ENCODE data around the gene PCIF1.

GRCh38 chr20:45917790-45918141 lies 16.7 kb upstream of the PCIF1 start:
- TF ChIP-seq, protein P1, sequence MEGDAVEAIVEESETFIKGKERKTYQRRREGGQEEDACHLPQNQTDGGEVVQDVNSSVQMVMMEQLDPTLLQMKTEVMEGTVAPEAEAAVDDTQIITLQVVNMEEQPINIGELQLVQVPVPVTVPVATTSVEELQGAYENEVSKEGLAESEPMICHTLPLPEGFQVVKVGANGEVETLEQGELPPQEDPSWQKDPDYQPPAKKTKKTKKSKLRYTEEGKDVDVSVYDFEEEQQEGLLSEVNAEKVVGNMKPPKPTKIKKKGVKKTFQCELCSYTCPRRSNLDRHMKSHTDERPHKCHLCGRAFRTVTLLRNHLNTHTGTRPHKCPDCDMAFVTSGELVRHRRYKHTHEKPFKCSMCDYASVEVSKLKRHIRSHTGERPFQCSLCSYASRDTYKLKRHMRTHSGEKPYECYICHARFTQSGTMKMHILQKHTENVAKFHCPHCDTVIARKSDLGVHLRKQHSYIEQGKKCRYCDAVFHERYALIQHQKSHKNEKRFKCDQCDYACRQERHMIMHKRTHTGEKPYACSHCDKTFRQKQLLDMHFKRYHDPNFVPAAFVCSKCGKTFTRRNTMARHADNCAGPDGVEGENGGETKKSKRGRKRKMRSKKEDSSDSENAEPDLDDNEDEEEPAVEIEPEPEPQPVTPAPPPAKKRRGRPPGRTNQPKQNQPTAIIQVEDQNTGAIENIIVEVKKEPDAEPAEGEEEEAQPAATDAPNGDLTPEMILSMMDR (conservative IDR thresholded peaks at IDR 0.05) = no peak
- TF ChIP-seq EZH2 (IDR thresholded peaks at IDR 0.05; ENCODE audit: low read depth) = no peak
